ENCODE measurements around the gene MKKS.

DNA sequence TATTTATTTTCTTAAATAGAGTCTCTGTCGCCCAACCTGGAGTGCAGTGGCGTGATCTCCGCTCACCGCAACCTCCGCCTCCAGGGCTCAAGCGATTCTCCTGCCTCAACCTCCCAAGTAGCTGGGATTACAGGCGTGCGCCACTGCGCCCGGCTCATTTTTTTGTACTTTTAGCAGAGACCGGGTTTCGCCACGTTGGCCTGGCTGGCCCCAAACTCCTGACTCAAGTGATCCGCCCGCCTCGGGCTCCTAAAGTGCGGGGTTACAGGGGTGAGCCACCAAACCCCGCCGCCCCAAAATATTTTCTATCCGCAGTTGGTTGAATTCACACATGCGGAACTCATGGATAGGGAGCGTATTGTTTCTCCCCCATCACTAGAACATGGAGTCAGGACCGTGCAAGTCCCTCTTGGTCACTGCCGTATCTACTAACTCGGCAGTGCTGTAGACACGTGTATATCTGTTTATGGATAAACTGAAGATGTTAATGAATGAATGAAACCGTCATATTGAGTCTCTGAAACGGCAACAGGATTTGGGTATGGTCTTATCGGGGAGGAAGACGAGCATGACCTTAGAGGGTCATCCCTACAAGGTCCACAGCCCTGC lies 904 bp downstream of the MKKS start:
- TF ChIP-seq, protein P1, sequence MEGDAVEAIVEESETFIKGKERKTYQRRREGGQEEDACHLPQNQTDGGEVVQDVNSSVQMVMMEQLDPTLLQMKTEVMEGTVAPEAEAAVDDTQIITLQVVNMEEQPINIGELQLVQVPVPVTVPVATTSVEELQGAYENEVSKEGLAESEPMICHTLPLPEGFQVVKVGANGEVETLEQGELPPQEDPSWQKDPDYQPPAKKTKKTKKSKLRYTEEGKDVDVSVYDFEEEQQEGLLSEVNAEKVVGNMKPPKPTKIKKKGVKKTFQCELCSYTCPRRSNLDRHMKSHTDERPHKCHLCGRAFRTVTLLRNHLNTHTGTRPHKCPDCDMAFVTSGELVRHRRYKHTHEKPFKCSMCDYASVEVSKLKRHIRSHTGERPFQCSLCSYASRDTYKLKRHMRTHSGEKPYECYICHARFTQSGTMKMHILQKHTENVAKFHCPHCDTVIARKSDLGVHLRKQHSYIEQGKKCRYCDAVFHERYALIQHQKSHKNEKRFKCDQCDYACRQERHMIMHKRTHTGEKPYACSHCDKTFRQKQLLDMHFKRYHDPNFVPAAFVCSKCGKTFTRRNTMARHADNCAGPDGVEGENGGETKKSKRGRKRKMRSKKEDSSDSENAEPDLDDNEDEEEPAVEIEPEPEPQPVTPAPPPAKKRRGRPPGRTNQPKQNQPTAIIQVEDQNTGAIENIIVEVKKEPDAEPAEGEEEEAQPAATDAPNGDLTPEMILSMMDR (IDR thresholded peaks at IDR 0.05), result no peak
- TF ChIP-seq POLR2A (IDR thresholded peaks at IDR 0.05), result no peak

All from Peyer's patch (tissue), 4 donors.